CD4-positive, alpha-beta T cell treated with Interferon alpha-2 for 1 hour (primary cell): Measurements from ENCODE around the gene DNAJB6.
A peak's percentile ranks its signal among the peaks of the same experiment; 100 is the strongest.

Source experiments
- DNase-seq, 2 donors: peaks; one replicate each; pipeline ENCODE4 v3.0.0-alpha.2; 2020 to 2022

The DNAJB6 gene

GRCh38 chr7:157371296-157371695 is 34.5 kb downstream of the DNAJB6 start:
- DNase-seq = no peak

DNA sequence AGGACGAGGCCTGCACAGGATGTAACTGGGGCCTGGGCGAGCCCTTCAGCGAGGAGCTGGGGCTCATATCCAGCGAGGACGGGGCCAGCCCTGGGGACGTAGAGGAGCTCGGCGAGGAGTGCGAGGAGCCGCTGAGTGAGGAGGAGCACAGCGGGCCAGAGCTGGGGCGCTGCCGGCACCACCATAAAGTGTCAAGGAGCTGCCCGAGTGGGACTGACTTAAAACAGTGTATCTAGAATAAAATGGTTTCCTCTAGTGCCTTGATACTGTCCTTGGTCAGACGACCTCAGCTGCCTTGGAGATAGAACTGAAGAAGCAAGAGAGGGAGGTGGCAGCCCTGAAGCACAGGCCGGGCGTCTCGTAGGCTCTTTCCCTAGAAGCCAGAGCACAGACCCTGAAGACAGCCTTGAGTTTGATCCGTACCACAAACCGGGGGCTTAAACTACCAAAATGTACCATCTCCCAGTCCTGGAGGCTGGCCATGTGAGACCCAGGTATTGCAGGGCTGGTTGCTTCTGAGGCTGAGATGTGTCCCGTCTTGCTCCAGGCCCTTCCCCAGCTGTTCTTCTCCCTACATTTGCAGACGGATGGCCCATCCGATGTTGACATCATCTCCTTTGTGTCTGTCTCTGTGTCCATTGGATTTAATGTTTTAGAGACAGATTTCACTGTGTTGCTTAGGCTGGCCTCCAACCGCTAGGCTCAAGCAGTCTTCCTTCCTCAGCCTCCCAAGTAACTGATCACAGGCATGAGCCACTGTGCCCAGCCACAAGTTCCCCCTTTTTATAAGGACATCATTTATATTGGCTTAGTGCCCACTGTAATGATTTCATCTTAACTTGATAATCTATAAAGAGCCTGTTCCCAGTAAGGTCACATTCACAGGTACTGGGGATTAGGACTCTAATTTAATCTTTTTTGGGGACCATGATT is 35.8 kb downstream of the DNAJB6 start:
- no peak for DNase-seq

GRCh38 chr7:157373493-157373892 is 36.7 kb downstream of the DNAJB6 start:
- DNase-seq = no peak

DNA sequence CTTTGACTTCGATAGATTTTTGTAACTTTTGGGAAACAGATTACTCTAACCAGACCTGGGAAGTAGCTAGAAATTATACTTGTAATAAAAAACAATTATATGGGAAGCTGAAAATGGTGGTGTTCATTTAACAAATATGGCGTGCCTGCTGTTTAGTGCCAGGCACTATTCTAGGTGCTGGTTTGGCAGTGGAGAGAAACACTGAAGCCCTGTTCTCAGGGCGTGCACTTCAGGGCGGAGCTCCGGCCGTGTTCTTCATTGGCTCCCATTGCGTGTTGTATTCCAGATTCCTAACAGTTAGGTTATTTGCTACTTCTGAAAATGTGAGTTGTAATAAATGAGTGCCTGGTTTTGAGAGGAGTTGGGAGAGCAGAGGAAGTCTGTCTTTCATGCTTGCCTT is 38.6 kb downstream of the DNAJB6 start:
- DNase-seq = no peak

- no peak for DNase-seq
These were observed 40.8 kb downstream of the DNAJB6 start for GRCh38 chr7:157377436-157378124.

DNA sequence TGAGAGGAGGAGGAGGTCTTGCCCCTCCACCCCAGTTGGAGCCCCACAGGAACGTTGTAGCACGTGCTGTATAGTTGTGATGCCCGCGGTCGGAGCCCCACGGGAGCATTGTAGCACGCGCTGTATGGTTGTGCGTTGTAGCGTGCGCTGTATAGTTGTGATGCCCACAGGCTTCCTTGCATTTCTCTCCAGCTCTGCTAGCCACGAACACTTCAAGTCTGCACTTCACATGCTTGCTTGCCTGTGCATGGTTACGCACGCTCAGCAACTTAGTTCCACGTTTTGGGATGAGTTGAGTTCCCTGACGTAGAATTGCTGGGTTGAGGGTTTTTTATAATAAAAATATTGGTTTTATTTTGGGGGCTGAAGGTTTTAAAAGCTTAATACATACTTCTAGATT is 41.6 kb downstream of the DNAJB6 start:
- no peak for DNase-seq

GRCh38 chr7:157379493-157379892 is 42.7 kb downstream of the DNAJB6 start:
- DNase-seq = no peak

DNA sequence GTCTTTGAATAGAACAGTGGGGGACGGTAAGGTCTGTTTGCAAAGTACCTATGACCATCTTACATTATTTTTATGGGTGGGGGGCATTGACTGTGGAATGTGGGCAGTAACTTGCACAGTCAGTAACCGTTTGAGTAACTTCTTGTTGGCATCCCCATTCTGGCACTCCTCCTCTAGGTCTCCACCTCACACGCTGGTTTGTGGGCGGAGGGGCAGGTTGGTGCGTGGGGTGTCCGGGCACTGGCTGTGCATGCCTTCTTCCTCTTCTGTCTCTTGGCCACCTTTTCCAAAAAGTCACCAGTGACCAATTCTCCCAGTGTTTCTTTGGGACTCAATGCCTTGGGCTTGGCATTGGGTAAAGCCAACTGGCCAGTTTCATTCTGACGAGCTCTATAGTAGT is 43.6 kb downstream of the DNAJB6 start:
- no peak for DNase-seq

DNA sequence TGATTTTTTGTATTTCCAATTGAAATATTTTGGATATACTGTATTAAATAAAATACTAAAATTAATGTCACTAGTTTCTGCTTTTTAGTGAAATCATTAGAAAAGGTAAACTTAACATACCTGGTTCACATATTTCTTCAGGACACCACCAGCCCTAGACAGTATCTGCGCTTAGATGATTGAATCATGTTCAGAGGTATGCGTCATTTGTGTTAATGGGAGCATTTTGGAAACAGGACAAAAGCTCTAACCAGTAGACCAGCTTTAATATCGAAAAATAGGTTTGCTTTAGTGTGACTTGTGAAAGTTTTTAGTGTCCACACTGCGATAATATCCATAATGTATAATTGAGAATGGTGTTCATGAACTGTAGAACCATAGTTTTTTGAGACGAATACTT is 47.1 kb downstream of the DNAJB6 start:
- DNase-seq = no peak

DNA sequence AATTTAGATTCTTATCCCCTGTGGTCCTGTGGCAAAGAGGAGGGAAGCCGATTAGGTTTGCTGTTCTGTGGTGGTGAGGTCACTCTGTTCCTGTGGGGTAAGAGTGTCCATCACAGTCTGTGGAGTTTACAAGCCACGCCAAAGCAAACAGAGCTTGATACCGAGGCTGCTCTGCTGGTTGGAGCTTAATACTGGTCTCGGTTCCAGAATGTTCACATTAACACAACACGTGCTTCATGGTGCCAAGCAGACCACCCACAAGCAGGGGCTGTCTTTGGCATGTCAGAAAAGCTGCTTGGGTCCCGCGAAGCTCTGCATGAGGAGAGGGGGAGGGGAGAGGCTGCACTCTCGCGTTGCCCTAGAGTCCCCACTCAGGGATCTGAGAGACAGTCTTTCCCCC is 47.5 kb downstream of the DNAJB6 start:
- no peak for DNase-seq

DNA sequence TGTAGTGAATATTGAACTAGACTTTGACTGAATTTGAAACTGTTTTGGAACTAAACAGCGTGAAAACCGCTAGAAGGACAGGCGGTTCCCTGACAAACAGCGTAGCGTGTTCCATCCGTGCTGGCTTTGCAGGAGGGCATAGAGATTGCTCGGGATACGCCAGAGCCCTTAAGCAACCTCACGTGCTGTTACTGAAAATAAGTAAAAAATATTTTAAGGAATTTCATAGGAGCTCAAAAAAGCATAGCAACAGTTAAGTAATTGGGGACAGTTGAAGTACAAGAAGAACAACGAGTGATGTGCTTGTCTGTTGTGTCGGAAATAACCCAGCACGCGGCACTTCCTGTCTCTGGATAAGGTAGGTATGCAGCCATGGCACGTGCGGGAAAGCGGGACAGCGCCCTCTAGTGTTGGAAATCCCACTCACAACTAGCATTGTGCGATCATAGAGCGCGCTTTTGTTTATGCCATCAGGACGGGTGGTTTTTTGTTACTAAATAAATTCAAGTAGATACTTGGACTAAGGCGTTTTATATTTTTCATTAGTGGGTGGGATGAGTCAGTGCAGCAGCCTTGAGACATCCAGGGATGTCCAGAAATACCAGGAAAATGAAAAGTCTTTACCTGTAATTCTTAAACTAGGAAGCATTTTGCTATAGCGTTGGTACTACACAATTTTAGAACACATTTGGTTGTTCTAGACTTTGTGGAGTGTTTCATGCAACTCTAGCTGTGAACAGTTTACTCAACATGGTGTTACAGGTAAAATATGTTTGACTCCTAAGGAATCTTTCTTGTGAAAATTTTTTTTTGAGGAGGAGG is 50.4 kb downstream of the DNAJB6 start:
- peak; percentile 83 to 90 for DNase-seq

DNA sequence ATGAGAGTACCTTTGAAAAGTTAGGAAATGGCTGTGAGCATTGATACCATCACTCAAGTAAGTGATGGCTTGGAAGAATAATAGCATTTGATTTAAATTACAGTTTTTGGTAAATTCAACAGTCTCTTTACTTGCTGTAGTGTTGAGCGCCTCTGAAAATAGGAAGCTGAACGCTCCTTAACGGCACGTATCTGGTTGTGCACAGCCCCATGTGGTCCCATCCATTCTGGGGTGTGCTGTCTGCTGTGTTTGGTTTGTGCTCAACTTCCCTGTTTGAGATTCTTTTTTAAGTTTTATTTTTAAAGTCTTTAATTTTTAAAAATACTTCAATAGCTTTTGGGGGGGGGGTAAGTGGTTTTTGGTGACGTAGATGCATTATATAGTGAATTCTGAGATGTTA is 51.5 kb downstream of the DNAJB6 start:
- no peak for DNase-seq

GRCh38 chr7:157389951-157390730 is 53.3 kb downstream of the DNAJB6 start:
- DNase-seq = peak; percentile 26 to 48

GRCh38 chr7:157391036-157391710 is 54.4 kb downstream of the DNAJB6 start:
- no peak for DNase-seq

DNA sequence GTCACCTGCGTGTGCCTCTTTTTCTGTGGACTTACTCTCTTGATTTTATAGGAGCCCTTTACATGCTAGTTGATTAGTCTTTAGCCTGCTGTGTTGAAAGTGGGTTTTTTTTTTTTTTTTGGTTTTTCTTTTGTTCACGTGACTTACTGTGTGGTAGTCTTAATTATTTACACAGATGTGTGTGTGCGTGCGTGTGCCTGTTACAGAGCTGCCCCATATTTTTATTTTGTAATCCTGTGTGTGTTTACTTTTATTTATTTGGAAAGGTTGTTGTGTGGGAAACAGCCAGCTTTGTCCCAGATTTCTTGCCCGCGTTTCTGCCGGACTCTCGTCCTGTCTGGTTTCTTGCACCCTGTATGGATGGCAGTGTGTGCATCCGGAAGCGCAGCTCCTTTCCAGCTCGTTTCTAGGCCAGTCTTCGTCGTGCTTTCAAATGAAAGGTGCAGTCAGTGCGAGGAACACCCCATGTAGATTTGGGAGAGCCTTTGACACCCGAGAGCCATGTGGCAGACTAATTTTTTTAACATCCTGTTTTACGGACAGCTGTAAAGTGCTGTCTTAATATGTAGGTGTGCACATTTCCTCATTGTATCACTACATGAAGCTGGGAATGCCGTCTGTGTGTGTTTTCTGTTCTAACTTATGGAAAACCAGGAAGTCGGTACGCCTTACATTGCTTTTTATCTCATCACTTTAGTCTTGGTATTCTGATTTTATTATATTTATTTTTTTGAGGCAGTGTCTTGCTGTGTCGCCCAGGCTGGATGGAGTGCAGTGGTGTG is 55.6 kb downstream of the DNAJB6 start:
- DNase-seq = no peak

DNA sequence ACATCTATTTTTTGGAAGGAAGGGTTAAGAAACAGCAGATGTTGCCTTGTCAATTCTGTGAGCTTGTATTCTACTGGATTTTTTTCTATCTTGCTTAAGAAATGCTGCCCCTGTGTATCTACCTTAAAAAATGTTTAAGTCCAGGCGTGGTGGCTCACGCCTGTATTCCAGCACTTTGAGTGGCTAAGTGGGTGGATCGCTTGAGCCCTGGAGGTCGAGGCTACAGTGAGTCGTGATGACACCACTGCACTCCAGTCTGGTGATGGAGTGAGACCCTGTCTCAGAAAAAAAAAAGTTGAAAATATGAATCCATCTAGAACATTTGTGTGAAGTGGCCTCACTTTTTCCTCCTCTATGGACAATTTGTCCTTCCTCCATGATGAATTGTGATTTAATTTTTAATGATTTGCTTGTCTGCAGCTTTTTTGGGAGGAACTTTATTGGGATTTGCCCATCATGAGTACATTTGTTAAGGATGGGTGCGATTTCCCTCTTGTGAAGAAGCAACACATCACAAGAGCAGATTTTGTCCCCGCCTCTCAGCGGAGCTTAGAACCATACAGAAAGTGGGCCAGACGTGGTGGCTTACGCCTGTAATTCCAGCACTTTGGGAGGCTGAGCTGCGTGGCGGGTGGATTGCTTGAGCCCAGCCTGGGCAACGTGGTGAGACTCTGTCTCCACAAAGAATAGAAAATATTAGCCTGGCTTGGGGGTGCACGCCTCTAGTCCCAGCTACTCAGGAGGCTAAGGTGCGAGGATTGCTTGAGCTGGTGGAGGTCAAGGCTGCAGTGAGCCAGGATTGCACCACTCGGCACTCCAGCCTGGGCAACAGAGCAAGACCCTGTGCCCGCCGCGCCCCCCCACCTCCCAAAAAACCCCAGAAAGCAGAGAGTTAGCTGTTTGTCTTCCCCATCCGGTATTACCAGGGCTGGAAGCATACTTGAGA is 57.7 kb downstream of the DNAJB6 start:
- DNase-seq = no peak

GRCh38 chr7:157395206-157395605 is 58.4 kb downstream of the DNAJB6 start:
- no peak for DNase-seq

GRCh38 chr7:157396316-157397035 is 59.7 kb downstream of the DNAJB6 start:
- DNase-seq = no peak

GRCh38 chr7:157397036-157397720 is 60.4 kb downstream of the DNAJB6 start:
- no peak for DNase-seq
